ENCODE data around the gene IGSF21.

The IGSF21 gene

GRCh38 chr1:18094096-18094495 lies 13.5 kb upstream of the IGSF21 start:
- no peak for DNase-seq (ENCODE audit: low read depth in 1 of 2, low spot score in 1 of 2)

GRCh38 chr1:18097206-18097605 lies 10.4 kb upstream of the IGSF21 start:
- no peak for DNase-seq (ENCODE audit: low read depth in 1 of 2, low spot score in 1 of 2)

- no peak for DNase-seq (ENCODE audit: low read depth in 1 of 2, low spot score in 1 of 2)
Observed at GRCh38 chr1:18099026-18099425, 8.6 kb upstream of the IGSF21 start.

DNA sequence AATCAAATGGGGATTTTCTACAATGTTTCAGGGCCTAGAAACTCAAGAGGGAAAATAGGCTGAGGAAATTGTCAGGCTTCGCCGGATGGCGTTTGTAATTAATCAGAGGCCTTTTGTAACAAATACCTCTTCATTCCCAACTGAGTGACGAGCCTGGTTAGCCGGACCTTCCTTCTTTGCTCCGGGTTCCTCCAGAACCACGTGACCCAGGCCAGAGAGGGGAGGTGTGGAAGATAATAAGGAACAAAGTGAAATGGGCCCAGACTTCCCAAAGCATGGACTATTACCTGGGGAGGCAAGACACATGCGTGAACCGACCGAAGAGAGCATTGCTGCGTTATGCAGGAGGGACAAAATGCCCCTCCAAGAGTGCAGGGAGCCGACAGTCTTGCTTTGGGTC lies 7.5 kb upstream of the IGSF21 start:
- DNase-seq (ENCODE audit: low read depth in 1 of 2, low spot score in 1 of 2), result no peak

DNA sequence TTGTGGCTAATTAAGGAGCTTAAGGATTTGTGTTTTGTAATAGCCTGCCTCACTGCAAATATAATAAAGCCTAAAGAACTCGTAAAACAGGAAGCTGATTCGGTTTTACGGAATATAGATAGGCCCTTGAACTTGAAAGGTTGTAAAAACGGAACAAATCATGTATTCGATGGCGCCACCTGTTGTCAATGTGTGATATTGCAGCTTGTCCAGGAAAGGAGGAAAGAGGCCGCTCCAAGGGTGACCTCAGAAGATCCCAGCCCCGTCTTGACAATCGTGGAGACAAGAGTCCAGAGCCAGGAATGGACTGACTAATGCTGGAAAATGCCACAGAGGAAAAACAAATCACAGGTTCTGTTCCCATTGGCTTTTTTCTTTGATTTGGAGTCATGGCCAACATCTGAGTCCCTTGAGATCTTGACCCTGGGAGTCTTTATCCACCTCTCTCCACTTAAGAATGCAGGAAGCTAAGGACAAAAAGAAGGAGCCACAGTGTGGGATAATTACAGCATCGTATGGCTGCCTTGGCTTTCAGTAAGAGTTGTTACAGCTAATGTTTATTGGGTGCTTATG lies 7.0 kb upstream of the IGSF21 start:
- DNase-seq (ENCODE audit: low read depth in 1 of 2, low spot score in 1 of 2), result no peak

GRCh38 chr1:18101508-18101907 lies 6.1 kb upstream of the IGSF21 start:
- DNase-seq (ENCODE audit: low read depth in 1 of 2, low spot score in 1 of 2), result no peak

- no peak for DNase-seq (ENCODE audit: low read depth in 1 of 2, low spot score in 1 of 2)
Observed at GRCh38 chr1:18103788-18104421, 3.7 kb upstream of the IGSF21 start.

DNA sequence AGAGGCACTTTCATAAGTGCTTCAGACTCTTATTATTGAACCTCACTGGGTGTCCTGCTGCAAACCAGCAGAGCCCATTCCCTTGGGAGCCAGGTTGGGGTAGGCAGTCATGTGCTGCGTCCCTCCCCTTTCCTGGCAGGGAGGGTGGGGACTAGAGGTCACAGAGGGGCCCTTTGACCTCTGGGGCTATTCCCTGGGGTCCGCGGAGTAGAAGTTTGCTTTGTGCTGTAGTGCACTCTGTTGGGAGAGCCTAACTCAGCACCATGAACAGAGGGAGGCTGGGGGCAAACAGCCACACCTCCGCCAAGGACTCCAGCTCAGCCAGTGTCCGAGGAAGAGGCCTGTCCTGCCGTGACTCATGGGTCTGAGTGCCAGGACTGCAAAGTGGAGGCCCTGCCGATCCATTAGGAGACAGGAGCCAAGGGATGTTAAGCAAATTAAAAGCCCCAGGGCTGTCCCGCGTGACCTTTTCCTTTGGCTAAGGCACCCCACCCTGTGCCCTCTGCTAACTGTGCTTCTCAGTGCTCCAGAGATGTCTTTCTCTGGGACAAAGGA lies 3.0 kb upstream of the IGSF21 start:
- no peak for DNase-seq (ENCODE audit: low read depth in 1 of 2, low spot score in 1 of 2)

DNA sequence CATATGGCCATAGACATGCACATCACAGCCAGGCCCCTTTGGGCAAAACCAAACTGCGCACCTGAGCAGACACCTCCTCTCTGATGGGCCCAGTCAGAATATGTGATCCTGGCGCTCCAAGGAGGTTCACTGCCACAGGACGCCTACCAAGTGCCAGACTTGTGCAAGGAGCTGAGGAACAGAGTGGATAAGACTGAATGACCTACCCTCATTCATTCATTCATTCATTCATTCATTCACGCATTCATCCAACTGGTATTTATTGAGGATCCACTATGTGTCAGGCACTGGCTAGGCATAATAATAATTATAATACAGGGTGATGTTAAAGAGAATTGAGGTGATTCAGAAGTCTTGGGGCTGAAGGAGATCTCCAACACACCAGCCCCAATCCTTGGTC lies 2.4 kb upstream of the IGSF21 start:
- DNase-seq (ENCODE audit: low read depth in 1 of 2, low spot score in 1 of 2), result no peak

DNA sequence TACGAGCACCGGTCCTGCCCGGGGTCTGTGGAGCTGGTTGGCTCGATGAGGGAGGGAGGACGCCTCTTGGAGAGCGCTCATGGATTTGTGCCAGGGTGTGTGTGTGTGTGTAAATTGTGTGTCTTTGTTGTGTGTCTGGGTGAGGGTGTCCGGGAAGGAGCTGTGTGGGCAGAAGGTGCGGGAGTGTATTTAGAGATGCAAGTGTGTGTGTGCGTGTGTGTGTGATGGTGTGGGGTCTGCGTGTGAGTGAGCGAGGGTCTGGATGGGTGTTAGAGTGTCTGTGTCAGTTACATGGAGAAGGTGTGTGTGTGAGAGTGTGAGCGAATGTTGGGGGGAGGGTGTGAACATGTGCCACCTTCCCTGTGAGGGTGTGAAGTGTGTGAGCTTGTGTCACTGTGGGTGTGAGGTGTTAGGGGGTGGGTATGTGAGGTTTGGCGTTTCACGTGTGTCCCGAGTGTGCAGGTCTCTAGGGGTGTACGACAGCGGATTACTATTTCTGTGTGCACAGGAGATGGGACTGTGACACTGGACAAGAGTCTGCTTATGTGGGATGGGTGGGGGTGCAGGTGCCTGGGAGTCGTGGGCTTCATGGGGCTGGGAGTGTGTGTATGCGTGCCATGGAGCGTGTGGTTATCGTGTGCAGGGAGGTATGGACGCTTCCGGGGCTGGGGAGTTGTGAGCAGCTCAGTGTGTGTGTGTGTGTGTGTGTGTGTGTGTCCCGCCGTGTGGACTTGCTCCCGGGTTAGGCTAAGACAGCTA lies 880 bp downstream of the IGSF21 start:
- DNase-seq (ENCODE audit: low read depth in 1 of 2, low spot score in 1 of 2), result no peak

GRCh38 chr1:18109058-18109755 lies 1.6 kb downstream of the IGSF21 start:
- DNase-seq (ENCODE audit: low read depth in 1 of 2, low spot score in 1 of 2), result no peak

DNA sequence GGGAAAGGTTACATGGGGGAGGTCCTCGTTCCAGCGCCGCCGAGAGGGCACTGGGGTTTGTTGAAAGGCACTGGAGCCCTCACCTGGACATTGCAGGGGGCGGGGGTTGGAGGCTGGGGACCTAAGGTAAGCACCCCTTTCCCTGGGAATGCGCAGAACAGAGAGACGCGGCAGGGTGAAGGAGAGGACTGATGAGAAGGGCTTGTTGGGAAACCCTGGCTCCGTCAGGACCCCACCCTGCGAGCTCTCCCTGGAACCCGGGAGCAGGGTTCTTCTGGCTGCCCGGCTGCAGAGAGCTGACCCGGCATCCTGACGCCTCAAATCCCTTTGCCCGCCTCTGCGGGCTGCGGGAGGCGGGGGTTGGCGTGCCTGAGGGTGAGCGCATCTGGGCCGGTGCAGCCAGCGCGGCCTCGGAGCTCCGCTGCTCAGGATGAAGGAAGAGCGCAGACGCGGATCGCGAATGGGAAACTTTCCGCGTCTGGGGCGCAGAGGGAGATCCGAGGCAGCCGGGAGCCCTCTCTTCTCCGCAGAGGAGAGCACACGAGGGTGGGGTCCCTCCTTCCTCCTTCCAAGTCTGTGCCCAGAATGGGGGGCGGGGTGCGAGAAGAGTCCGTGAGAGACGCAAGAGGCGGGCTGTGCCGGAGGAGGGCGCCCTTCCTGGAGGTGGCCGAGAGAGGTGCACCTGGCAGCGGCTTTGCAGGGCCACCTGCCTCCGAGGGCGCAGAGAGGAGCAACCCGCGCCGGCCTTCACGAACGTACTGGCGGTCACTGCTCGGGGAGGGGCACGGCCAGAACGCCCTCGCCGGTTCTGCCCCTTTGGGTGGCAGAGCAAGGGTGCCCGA lies 2.4 kb downstream of the IGSF21 start:
- no peak for DNase-seq (ENCODE audit: low read depth in 1 of 2, low spot score in 1 of 2)

GRCh38 chr1:18110598-18110939 lies 3.0 kb downstream of the IGSF21 start:
- no peak for DNase-seq (ENCODE audit: low read depth in 1 of 2, low spot score in 1 of 2)

DNA sequence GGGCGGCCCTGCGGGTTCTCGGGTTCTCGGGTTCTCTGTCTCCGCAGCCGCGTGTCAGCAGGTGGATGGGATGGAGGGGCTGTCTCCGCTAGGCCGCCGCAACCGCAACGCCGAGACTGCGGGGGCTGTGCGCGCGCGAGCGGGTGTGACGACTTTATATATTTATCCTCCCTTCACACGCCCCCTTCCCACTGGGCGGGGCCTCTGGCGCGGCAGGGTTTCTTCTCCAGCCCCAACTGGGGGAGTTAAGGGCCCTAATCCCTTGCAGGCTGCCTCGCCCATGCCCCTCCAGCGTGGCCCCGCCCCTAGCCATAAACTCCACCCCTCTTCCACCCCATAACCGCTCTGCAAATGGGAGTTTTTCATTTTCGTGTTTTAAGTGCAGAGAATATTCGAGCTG lies 3.4 kb downstream of the IGSF21 start:
- no peak for DNase-seq (ENCODE audit: low read depth in 1 of 2, low spot score in 1 of 2)

DNA sequence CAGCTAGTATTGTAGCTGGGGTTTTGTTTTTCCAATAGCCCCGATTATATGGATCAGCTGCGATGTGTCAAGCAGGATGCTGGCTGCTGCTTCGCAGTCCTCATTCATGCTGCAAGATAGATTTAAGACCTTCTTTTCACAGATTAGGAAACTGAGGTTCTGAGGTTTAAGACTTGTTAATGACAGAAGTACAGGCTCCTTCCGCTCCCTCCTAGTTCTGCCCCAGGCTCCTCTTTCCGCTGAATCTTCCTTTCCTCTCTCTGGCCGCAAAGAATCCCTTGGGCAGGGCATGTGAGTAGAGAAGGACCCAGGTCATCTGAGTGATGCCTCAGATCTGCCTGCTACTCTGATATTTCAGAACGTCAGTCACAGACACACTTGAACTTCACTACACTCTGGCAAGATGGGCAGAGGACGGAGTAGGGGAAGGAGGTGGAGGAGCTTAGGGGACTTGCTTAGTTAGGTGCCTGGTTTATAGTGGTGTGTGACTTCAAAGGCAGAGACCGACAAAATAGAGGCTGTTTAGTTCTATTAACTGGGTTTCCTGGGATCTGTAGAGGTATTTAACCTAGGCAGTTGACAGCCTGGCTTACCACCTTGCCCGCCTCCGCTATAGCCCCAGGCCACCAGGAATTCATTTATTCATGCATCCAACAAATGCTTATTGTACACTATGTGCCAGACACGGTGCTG lies 4.2 kb downstream of the IGSF21 start:
- no peak for DNase-seq (ENCODE audit: low read depth in 1 of 2, low spot score in 1 of 2)

- no peak for DNase-seq (ENCODE audit: low read depth in 1 of 2, low spot score in 1 of 2)
Observed at GRCh38 chr1:18112611-18113010, 5.0 kb downstream of the IGSF21 start.

- no peak for DNase-seq (ENCODE audit: low read depth in 1 of 2, low spot score in 1 of 2)
Observed at GRCh38 chr1:18114726-18115410, 7.3 kb downstream of the IGSF21 start.

DNA sequence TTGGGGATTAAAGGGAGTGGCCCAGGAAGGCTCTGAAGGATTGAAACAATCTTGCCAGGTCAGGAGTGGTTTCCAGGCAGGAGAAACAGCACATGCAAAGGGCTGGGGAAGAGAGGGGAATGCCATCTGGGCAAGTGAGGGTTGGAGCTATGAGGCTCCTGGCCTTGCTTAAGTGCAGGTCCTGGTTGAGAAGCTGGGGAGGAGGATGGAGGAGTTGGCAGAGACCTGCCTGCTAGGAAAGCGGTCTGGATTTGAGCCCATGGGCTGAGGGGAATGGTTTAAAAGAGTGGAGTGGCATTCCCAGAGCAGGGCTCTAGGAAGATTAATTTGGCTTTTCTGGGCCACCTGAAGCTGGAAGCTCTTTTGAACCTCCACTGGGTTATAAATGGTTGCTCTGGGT lies 9.2 kb downstream of the IGSF21 start:
- DNase-seq (ENCODE audit: low read depth in 1 of 2, low spot score in 1 of 2), result no peak

DNA sequence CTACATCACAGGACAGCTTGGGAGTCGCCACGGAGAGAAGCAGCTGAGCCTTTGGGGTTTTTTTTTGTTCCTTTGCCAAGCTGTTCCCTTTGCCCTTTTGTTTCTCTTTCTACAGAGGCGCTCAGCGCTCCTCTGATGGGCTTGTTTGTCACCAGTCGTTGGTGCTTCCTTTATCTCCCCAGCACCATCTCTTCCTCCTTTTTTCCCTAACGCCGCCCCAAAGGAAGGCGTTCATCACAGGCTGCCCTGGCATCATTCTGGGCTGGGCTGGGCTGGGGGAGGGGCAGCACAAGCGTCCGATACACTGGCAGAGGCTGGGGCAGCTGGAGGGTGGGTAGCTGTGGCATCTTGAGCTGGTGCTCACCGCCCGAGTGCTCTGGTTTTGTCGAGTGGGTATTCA lies 10.5 kb downstream of the IGSF21 start:
- no peak for DNase-seq (ENCODE audit: low read depth in 1 of 2, low spot score in 1 of 2)

DNA sequence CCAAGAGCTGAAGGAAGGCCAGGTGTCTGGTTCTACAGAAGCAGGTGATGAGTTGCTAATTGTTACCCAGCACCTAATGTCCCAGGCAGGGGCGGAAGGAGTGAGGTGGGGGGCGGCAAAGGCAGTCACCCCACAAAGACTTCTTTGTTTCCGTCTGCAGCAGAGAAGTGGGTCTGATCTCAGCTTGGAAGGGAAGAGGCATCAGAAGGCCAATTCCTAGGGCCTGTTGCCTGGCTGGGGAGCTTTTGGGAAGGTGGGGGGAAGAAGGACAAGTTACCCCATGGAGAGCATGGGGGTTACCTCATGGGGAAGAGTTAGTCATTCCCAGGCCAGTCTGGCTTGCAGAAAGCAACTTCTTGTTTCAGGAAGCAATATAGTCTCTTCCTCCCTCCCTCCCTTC lies 10.9 kb downstream of the IGSF21 start:
- no peak for DNase-seq (ENCODE audit: low read depth in 1 of 2, low spot score in 1 of 2)
